Testis (tissue), 2 donors: ENCODE measurements around the gene CHN2.

Experiments
- CTCF ChIP-seq, 3 experiments: fragments of 450-650 bp in 2 of 3; fragments of 200-600 bp in 1 of 3; sonication (generic) in 1 of 3; IDR thresholded peaks; one replicate each; pipeline ENCODE4 v1.5.1; 2016 to 2019; ENCODE audit warnings: antibody characterized with exemption in 3 of 3, mild to moderate bottlenecking in 2 of 3, moderate library complexity in 1 of 3
- POLR2A ChIP-seq: fragments of 450-650 bp; IDR thresholded peaks from one replicate; pipeline ENCODE4 v1.6.1; 2017; ENCODE audit warnings: antibody characterized with exemption, mild to moderate bottlenecking, moderate library complexity

DNA sequence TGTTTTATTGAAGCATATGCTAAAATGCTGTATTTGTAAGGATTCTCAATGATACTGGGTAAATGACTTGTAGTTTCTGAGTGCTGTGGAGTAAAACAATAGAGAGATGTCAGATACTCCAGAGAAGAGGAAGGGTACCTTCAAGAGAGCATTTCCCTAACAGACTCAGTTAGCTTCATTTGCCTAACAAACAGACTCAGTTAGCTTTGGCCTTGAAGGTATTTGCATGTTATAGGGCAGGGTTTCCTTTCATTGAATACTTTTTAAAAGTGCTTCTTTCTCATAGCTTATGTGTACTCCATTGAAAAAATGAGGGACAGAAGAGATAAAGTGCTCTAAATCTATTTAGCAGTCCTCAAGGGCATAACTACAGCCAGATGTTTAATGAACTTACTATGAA lies 101.8 kb downstream of the CHN2 start:
- TF ChIP-seq CTCF (IDR thresholded peaks at IDR 0.05): no peak
- TF ChIP-seq POLR2A: no peak
